ENCODE measurements around the gene ATF7IP. TPM values are rescaled to one million over a fixed set of nuclear protein-coding genes. Genes with fewer than 3 reads are reported as not detected.

The ATF7IP gene
- total RNA-seq, 1 experiment from 2014 or later, result 172 TPM

DNA sequence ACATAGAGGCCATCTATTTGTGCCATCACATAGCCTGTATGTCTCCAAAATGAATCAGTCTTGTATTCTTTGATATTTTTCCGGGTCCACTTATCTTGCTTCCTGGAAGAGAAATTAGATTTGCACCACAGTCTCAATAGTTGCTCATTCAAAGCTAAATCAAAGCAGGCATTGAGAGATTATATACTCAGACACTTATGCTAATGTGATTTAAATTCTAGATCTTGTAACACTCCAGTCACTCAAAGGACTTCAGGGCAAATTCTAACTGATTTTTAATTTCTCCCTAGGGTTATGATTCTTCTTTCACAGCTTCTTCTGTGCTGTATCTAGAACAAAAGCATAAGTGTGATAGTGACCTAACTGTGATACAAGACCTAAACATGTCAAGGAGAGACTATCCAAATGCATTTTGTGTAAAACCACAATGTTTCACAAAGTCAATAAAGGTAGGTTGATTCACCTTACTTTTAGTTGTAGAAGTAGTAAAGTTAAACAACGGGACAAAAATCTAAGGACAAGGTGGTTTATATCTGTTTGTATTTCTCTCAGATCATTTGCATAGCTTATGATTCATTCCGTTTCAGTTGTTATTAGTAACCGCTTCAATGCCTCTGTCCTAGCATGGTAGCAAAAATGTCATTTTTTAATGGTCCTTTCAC, 175.4 kb downstream of the ATF7IP start:
- TF ChIP-seq, protein P1, sequence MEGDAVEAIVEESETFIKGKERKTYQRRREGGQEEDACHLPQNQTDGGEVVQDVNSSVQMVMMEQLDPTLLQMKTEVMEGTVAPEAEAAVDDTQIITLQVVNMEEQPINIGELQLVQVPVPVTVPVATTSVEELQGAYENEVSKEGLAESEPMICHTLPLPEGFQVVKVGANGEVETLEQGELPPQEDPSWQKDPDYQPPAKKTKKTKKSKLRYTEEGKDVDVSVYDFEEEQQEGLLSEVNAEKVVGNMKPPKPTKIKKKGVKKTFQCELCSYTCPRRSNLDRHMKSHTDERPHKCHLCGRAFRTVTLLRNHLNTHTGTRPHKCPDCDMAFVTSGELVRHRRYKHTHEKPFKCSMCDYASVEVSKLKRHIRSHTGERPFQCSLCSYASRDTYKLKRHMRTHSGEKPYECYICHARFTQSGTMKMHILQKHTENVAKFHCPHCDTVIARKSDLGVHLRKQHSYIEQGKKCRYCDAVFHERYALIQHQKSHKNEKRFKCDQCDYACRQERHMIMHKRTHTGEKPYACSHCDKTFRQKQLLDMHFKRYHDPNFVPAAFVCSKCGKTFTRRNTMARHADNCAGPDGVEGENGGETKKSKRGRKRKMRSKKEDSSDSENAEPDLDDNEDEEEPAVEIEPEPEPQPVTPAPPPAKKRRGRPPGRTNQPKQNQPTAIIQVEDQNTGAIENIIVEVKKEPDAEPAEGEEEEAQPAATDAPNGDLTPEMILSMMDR (conservative IDR thresholded peaks at IDR 0.05), result no peak
- Histone ChIP-seq H3K4ac (ENCODE audit: low read depth, low read length) (no peak overlapping the region), H2BK12ac (ENCODE audit: insufficient read length, low read depth, low read length) (no peak overlapping the region), H3K23ac (ENCODE audit: insufficient read length, low read depth, low read length) (no peak overlapping the region), H4K5ac (ENCODE audit: insufficient read length, low read depth, low read length) (no peak overlapping the region), H3K79me2 (ENCODE audit: insufficient read depth, low read length) (no peaks in the 10 kb centered on the region), H3K23me2 (ENCODE audit: insufficient read length, low read depth, low read length, poor library complexity, severe bottlenecking) (no peaks in the 10 kb centered on the region), H4K20me1 (ENCODE audit: control insufficient read depth, insufficient read depth, insufficient read length) (no peaks in the 10 kb centered on the region), H4K91ac (ENCODE audit: insufficient read length, low read depth, low read length) (no peak overlapping the region), H2AK5ac (ENCODE audit: insufficient read length, low read length) (no peak overlapping the region), H2BK5ac (ENCODE audit: insufficient read length, low read length) (no peak overlapping the region), H3K27ac (ENCODE audit: insufficient read length, low read depth, low read length) (no peak overlapping the region), H3K56ac (ENCODE audit: insufficient read length, low read depth, low read length) (no peak overlapping the region), H3K9ac (ENCODE audit: extremely low read depth, insufficient read length, low read length) (no peak overlapping the region), H2BK20ac (ENCODE audit: low read depth, low read length, poor library complexity, severe bottlenecking) (no peak overlapping the region), H3T11ph (ENCODE audit: low read length) (no peak overlapping the region), H4K8ac (replicated peaks; ENCODE audit: insufficient read length, low read depth, low read length) (no peak overlapping the region), H3K18ac (ENCODE audit: insufficient read length, low read depth, low read length) (no peak overlapping the region), H3K4me2 (ENCODE audit: insufficient read depth, insufficient read length, low read length) (no peak overlapping the region), H3K9me3 (ENCODE audit: control insufficient read depth, low read depth, low read length) (no peaks in the 10 kb centered on the region), H3K14ac (ENCODE audit: insufficient read depth, low read length) (no peak overlapping the region), H2AFZ (ENCODE audit: low read length) (no peak overlapping the region), H3K79me1 (ENCODE audit: insufficient read depth, low read depth, low read length, poor library complexity, severe bottlenecking) (no peaks in the 10 kb centered on the region), H3K4me1 (ENCODE audit: insufficient read depth, low read length) (no peaks in the 10 kb centered on the region), H2BK120ac (ENCODE audit: low read depth, low read length, poor library complexity, severe bottlenecking) (no peak overlapping the region), H3K27me3 (ENCODE audit: insufficient read depth, low read length) (no peaks in the 10 kb centered on the region), H2BK15ac (ENCODE audit: low read depth, low read length) (no peak overlapping the region)
- DNase-seq, result no peak
- no peaks in the 10 kb centered on the region for H3K36me3 Mint-ChIP-seq (ENCODE audit: insufficient read depth in 1 of 3, low read depth in 3 of 3)
- H3K27me3 Mint-ChIP-seq (ENCODE audit: low read depth), result no peaks in the 10 kb centered on the region
- H3K4me1 Mint-ChIP-seq, result no peaks in the 10 kb centered on the region
- no peaks in the 10 kb centered on the region; a peak in 1 of 5 replicates for H3K9me3 Mint-ChIP-seq
- no peak overlapping the region for H3K27ac Mint-ChIP-seq
- no peak overlapping the region for H3K4me3 Mint-ChIP-seq
- no CpG with 5 or more reads among the region's 4 CpGs for WGBS (ENCODE audit: extremely low coverage, insufficient read length, low lambda C conversion rate)
